Measurements from ENCODE around the gene IRX2.

IRX2 gene

GRCh38 chr5:2711446-2712425 is 39.7 kb downstream of the IRX2 start:
- no peak for DNase-seq

- no peak for DNase-seq
Observed at GRCh38 chr5:2710910-2711309, 40.6 kb downstream of the IRX2 start.

GRCh38 chr5:2709976-2710689 is 41.3 kb downstream of the IRX2 start:
- DNase-seq = no peak

- no peak for DNase-seq
Observed at GRCh38 chr5:2708751-2709150, 42.7 kb downstream of the IRX2 start.

GRCh38 chr5:2708132-2708531 is 43.3 kb downstream of the IRX2 start:
- no peak for DNase-seq

- DNase-seq = no peak
Observed at GRCh38 chr5:2705861-2706260, 45.6 kb downstream of the IRX2 start.

GRCh38 chr5:2704806-2705645 is 46.5 kb downstream of the IRX2 start:
- DNase-seq = no peak

- no peak for DNase-seq
Observed at GRCh38 chr5:2704111-2704510, 47.4 kb downstream of the IRX2 start.

GRCh38 chr5:2703615-2704014 is 47.9 kb downstream of the IRX2 start:
- no peak for DNase-seq

GRCh38 chr5:2703041-2703440 is 48.4 kb downstream of the IRX2 start:
- DNase-seq = no peak

- DNase-seq = no peak
Observed at GRCh38 chr5:2702096-2702879, 49.2 kb downstream of the IRX2 start.

- DNase-seq = no peak
Observed at GRCh38 chr5:2701592-2701991, 49.9 kb downstream of the IRX2 start.

- DNase-seq = no peak
Observed at GRCh38 chr5:2700876-2701275, 50.6 kb downstream of the IRX2 start.

- DNase-seq = no peak
Observed at GRCh38 chr5:2699686-2700085, 51.8 kb downstream of the IRX2 start.

GRCh38 chr5:2699231-2699630 is 52.2 kb downstream of the IRX2 start:
- DNase-seq = no peak

GRCh38 chr5:2698581-2698980 is 52.9 kb downstream of the IRX2 start:
- DNase-seq = no peak

GRCh38 chr5:2697446-2698200 is 53.9 kb downstream of the IRX2 start:
- DNase-seq = no peak

- no peak for DNase-seq
Observed at GRCh38 chr5:2697041-2697440, 54.4 kb downstream of the IRX2 start.

Data from stimulated activated CD4-positive, alpha-beta T cell treated with anti-CD3 and anti-CD28 coated beads, Interleukin-2, amount 100 ng/mL, for 48 hours (primary cell).